ENCODE results near the gene BABAM2. TPM values are rescaled to one million over a fixed set of nuclear protein-coding genes. Genes with fewer than 3 reads are reported as not detected.

Gene BABAM2
- polyA plus RNA-seq, 1 experiment = 32.6 TPM

GRCh38 chr2:28227498-28227897 lies 337.0 kb downstream of the BABAM2 start:
- DNase-seq (ENCODE audit: low read depth) = no peak
- Histone ChIP-seq H3K27me3 (ENCODE audit: control insufficient read depth, insufficient read depth, low read length) (no peaks in the 10 kb centered on the region), H3K36me3 (ENCODE audit: control insufficient read depth, insufficient read depth, low read length) (no peaks in the 10 kb centered on the region), H3K4me3 (ENCODE audit: low read depth, low read length) (no peak overlapping the region)
- CTCF ChIA-PET = interaction anchor here (1.2 kb wide), 1 partner anchor 84 kb away, joined by 3 read pairs; no protein-coding TSS in a partner anchor
- POLR2A ChIA-PET = no interaction called here
- TF ChIP-seq, protein P1, sequence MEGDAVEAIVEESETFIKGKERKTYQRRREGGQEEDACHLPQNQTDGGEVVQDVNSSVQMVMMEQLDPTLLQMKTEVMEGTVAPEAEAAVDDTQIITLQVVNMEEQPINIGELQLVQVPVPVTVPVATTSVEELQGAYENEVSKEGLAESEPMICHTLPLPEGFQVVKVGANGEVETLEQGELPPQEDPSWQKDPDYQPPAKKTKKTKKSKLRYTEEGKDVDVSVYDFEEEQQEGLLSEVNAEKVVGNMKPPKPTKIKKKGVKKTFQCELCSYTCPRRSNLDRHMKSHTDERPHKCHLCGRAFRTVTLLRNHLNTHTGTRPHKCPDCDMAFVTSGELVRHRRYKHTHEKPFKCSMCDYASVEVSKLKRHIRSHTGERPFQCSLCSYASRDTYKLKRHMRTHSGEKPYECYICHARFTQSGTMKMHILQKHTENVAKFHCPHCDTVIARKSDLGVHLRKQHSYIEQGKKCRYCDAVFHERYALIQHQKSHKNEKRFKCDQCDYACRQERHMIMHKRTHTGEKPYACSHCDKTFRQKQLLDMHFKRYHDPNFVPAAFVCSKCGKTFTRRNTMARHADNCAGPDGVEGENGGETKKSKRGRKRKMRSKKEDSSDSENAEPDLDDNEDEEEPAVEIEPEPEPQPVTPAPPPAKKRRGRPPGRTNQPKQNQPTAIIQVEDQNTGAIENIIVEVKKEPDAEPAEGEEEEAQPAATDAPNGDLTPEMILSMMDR (IDR thresholded peaks at IDR 0.05; ENCODE audit: insufficient read depth, low read depth, low read length) = no peak

DNA sequence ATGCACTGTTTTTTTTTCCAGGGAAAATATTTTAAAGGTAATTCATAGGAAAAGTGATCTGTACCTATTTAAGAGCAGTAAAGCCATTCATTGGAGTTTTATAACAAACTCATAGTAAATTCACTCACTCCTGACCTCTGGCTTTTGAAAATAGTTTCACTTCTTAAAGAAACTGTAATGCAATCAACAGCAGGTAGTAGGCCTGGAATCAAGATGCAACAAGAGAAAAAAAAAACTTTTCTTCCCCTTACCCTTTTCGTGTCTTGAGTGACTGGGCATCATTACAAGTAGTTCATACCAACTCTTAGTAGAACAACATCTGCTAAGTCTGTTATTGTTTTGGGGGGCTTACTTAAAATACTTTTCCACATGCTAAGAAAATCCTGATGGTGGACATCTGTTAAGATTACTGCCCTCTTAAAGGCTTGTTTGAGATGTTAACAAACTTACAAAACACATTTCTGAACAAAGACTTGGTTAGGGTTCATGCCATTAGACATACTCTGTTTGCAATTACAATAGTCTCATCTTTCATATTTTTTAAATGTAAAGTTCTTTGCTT lies 338.0 kb downstream of the BABAM2 start:
- H3K4me3 ChIP-seq (ENCODE audit: low read depth, low read length) = no peak overlapping the region
- TF ChIP-seq, protein P1 (IDR thresholded peaks at IDR 0.05; ENCODE audit: insufficient read depth, low read depth, low read length) = no peak
- ChIA-PET CTCF (no interaction called here), POLR2A (no interaction called here)
- no peaks in the 10 kb centered on the region for H3K27me3 ChIP-seq (ENCODE audit: control insufficient read depth, insufficient read depth, low read length)
- H3K36me3 ChIP-seq (ENCODE audit: control insufficient read depth, insufficient read depth, low read length) = no peaks in the 10 kb centered on the region
- no peak for DNase-seq (ENCODE audit: low read depth)

GRCh38 chr2:28231110-28231631 lies 340.6 kb downstream of the BABAM2 start:
- ChIA-PET CTCF (no interaction called here), POLR2A (no interaction called here)
- Histone ChIP-seq H3K27me3 (ENCODE audit: control insufficient read depth, insufficient read depth, low read length) (no peaks in the 10 kb centered on the region), H3K4me3 (ENCODE audit: low read depth, low read length) (no peak overlapping the region), H3K36me3 (ENCODE audit: control insufficient read depth, insufficient read depth, low read length) (no peaks in the 10 kb centered on the region)
- TF ChIP-seq, protein P1 (IDR thresholded peaks at IDR 0.05; ENCODE audit: insufficient read depth, low read depth, low read length) = no peak
- no peak for DNase-seq (ENCODE audit: low read depth)

- Histone ChIP-seq H3K27me3 (ENCODE audit: control insufficient read depth, insufficient read depth, low read length) (no peaks in the 10 kb centered on the region), H3K4me3 (ENCODE audit: low read depth, low read length) (no peak overlapping the region), H3K36me3 (ENCODE audit: control insufficient read depth, insufficient read depth, low read length) (no peaks in the 10 kb centered on the region)
- DNase-seq (ENCODE audit: low read depth) = no peak
- ChIA-PET POLR2A (no interaction called here), CTCF (no interaction called here)
- TF ChIP-seq, protein P1 (IDR thresholded peaks at IDR 0.05; ENCODE audit: insufficient read depth, low read depth, low read length) = no peak
Measured at GRCh38 chr2:28232295-28232694, 341.8 kb downstream of the BABAM2 start.

- Histone ChIP-seq H3K36me3 (ENCODE audit: control insufficient read depth, insufficient read depth, low read length) (no peaks in the 10 kb centered on the region), H3K4me3 (ENCODE audit: low read depth, low read length) (no peak overlapping the region), H3K27me3 (ENCODE audit: control insufficient read depth, insufficient read depth, low read length) (no peaks in the 10 kb centered on the region)
- DNase-seq (ENCODE audit: low read depth) = no peak
- TF ChIP-seq, protein P1 (IDR thresholded peaks at IDR 0.05; ENCODE audit: insufficient read depth, low read depth, low read length) = no peak
- ChIA-PET POLR2A (no interaction called here), CTCF (no interaction called here)
Measured at GRCh38 chr2:28233164-28233676, 342.7 kb downstream of the BABAM2 start.

All from BJ (cell line).